ENCODE results near the gene PSORS1C2. TPM values are rescaled to one million over a fixed set of nuclear protein-coding genes. Genes with fewer than 3 reads are reported as not detected.

The PSORS1C2 gene
- total RNA-seq, 1 experiment from 2014 or later, result 0.55 TPM

DNA sequence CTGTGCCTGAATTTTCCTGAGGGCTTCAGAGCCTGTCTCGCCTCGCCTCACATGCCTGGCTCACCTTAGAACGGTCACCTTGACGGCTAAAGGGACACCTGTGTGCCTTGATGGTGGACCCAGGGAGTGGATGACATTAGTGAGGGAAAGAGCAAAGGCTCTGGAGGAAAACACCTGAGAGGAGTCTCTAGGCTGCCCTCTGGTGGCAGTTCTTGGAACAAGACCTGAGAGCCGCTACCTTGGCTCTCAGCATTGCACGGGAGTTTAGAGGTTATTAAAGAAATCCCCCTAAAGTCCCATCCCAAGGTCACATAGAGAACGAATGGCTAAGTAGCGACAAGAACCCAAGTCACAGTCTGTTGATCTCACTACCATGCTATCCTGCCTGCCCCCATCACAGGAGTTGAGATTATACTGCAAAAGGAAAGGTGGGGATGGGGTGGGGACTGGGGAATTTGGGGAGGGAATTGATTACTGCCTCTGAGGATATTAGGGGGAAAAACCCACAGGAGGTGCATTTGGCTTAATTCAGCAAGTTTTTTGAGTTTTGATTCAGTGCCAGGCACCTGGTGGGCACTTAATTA, 10.7 kb downstream of the PSORS1C2 start:
- ChIA-PET POLR2A (no interaction called here), CTCF (interaction anchor here (1.2 to 6.8 kb wide), 11 partner anchors 9 to 239 kb away, joined by 4 to 90 read pairs (median 9); partner anchors contain the start of genes C6orf15 and PSORS1C1)
- ATAC-seq, result peak; percentile 75
- TF ChIP-seq ZNF232 (CRISPR knock-in tag; IDR thresholded peaks at IDR 0.05), result no peak
- TF ChIP-seq, protein P1, sequence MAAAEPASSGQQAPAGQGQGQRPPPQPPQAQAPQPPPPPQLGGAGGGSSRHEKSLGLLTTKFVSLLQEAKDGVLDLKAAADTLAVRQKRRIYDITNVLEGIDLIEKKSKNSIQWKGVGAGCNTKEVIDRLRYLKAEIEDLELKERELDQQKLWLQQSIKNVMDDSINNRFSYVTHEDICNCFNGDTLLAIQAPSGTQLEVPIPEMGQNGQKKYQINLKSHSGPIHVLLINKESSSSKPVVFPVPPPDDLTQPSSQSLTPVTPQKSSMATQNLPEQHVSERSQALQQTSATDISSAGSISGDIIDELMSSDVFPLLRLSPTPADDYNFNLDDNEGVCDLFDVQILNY (CRISPR knock-in tag; IDR thresholded peaks at IDR 0.05), result no peak
- TF ChIP-seq, protein P2, sequence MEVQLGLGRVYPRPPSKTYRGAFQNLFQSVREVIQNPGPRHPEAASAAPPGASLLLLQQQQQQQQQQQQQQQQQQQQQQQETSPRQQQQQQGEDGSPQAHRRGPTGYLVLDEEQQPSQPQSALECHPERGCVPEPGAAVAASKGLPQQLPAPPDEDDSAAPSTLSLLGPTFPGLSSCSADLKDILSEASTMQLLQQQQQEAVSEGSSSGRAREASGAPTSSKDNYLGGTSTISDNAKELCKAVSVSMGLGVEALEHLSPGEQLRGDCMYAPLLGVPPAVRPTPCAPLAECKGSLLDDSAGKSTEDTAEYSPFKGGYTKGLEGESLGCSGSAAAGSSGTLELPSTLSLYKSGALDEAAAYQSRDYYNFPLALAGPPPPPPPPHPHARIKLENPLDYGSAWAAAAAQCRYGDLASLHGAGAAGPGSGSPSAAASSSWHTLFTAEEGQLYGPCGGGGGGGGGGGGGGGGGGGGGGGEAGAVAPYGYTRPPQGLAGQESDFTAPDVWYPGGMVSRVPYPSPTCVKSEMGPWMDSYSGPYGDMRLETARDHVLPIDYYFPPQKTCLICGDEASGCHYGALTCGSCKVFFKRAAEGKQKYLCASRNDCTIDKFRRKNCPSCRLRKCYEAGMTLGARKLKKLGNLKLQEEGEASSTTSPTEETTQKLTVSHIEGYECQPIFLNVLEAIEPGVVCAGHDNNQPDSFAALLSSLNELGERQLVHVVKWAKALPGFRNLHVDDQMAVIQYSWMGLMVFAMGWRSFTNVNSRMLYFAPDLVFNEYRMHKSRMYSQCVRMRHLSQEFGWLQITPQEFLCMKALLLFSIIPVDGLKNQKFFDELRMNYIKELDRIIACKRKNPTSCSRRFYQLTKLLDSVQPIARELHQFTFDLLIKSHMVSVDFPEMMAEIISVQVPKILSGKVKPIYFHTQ (CRISPR knock-in tag; IDR thresholded peaks at IDR 0.05), result no peak
- TF ChIP-seq, protein P3, sequence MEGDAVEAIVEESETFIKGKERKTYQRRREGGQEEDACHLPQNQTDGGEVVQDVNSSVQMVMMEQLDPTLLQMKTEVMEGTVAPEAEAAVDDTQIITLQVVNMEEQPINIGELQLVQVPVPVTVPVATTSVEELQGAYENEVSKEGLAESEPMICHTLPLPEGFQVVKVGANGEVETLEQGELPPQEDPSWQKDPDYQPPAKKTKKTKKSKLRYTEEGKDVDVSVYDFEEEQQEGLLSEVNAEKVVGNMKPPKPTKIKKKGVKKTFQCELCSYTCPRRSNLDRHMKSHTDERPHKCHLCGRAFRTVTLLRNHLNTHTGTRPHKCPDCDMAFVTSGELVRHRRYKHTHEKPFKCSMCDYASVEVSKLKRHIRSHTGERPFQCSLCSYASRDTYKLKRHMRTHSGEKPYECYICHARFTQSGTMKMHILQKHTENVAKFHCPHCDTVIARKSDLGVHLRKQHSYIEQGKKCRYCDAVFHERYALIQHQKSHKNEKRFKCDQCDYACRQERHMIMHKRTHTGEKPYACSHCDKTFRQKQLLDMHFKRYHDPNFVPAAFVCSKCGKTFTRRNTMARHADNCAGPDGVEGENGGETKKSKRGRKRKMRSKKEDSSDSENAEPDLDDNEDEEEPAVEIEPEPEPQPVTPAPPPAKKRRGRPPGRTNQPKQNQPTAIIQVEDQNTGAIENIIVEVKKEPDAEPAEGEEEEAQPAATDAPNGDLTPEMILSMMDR (IDR thresholded peaks at IDR 0.05), result peak; percentile 90
- TF ChIP-seq KAT7 (CRISPR knock-in tag; IDR thresholded peaks at IDR 0.05; ENCODE audit: borderline replicate concordance), result no peak
- H3K27me3 Mint-ChIP-seq (ENCODE audit: low read depth), result peaks cover 10% of the 10 kb centered on the region
- peaks cover 42% of the 10 kb centered on the region for H3K4me1 Mint-ChIP-seq
- no peak overlapping the region for H3K4me3 Mint-ChIP-seq
- peak overlapping the region; percentile 2; the same call in 1 of the 2 replicates for H3K27ac Mint-ChIP-seq
- no peaks in the 10 kb centered on the region for H3K36me3 Mint-ChIP-seq
- peak; percentile 88 for DNase-seq (ENCODE audit: low spot score)
- peaks cover 4% of the 10 kb centered on the region; the same call in 1 of the 2 replicates for H3K9me3 Mint-ChIP-seq

DNA sequence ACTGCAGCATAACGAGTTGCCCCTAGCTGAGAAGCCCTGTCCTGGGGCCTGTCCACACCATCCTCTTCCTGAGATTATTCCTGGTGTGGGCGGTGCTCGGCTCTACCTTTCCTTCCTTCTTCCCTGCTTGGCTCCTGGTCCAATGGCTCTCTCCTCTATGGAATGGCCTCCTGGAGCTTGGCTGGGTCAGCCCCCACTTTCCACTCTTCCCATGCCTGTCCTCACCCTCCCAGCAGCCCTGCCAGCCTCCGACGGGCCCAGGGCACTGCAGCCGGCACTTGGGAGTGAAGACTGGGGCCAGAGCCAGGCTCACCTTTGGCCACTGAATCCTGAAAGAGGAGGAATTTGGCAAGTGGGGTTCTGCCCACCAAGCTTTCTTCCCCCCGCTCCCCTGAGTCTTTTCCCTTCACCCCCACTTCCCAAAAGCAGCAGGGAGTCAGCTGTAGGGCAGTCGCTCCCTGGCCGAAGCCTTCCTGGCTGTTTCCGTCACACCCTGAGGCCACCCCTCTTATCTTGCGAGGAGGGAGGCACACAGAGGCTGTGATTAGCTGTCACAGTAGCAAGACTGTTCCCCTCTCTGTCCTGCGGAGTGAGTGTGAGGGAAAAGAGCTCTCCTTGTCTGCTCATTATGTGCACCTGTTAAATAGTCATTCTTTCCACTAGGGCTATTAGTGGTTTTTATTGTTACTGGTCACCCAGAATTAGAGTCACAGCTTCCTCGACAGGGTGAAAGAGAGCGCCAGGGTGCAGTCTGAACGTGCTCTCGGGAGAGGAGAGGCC, 12.3 kb downstream of the PSORS1C2 start:
- CTCF ChIA-PET, result interaction anchor here (0.5 to 6.8 kb wide), 12 partner anchors 10 to 272 kb away, joined by 3 to 90 read pairs (median 5); partner anchors contain the start of genes C6orf15, PSORS1C1 and TCF19
- Mint-ChIP-seq H3K4me3 (no peak overlapping the region), H3K36me3 (no peaks in the 10 kb centered on the region), H3K27me3 (ENCODE audit: low read depth) (peaks cover 10% of the 10 kb centered on the region), H3K27ac (no peak overlapping the region), H3K9me3 (peaks cover 4% of the 10 kb centered on the region; the same call in 1 of the 2 replicates), H3K4me1 (peaks cover 38% of the 10 kb centered on the region)
- TF ChIP-seq FOXK1 (CRISPR knock-in tag; IDR thresholded peaks at IDR 0.05) (no peak), ZNF219 (CRISPR knock-in tag; IDR thresholded peaks at IDR 0.05; ENCODE audit: borderline replicate concordance) (no peak), TEAD4 (CRISPR knock-in tag; IDR thresholded peaks at IDR 0.05) (no peak), IRF2 (CRISPR knock-in tag; IDR thresholded peaks at IDR 0.05; ENCODE audit: borderline replicate concordance, low read depth) (no peak), JAZF1 (CRISPR knock-in tag; IDR thresholded peaks at IDR 0.05) (no peak), EMX1 (CRISPR knock-in tag; IDR thresholded peaks at IDR 0.05) (no peak), ZNF232 (CRISPR knock-in tag; IDR thresholded peaks at IDR 0.05) (no peak), CBFB (CRISPR knock-in tag; IDR thresholded peaks at IDR 0.05; ENCODE audit: low read depth) (no peak), NFE2L1 (CRISPR knock-in tag; IDR thresholded peaks at IDR 0.05) (no peak), NFYB (CRISPR knock-in tag; conservative IDR thresholded peaks at IDR 0.05; ENCODE audit: low read depth) (no peak), ATF1 (CRISPR knock-in tag; IDR thresholded peaks at IDR 0.05) (no peak), JUN (CRISPR knock-in tag; IDR thresholded peaks at IDR 0.05) (no peak), ZNF423 (CRISPR knock-in tag; IDR thresholded peaks at IDR 0.05) (no peak)
- TF ChIP-seq, protein P4, sequence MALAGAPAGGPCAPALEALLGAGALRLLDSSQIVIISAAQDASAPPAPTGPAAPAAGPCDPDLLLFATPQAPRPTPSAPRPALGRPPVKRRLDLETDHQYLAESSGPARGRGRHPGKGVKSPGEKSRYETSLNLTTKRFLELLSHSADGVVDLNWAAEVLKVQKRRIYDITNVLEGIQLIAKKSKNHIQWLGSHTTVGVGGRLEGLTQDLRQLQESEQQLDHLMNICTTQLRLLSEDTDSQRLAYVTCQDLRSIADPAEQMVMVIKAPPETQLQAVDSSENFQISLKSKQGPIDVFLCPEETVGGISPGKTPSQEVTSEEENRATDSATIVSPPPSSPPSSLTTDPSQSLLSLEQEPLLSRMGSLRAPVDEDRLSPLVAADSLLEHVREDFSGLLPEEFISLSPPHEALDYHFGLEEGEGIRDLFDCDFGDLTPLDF (CRISPR knock-in tag; IDR thresholded peaks at IDR 0.05), result no peak
- TF ChIP-seq, protein P5, sequence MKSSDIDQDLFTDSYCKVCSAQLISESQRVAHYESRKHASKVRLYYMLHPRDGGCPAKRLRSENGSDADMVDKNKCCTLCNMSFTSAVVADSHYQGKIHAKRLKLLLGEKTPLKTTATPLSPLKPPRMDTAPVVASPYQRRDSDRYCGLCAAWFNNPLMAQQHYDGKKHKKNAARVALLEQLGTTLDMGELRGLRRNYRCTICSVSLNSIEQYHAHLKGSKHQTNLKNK (CRISPR knock-in tag; IDR thresholded peaks at IDR 0.05), result no peak
- TF ChIP-seq, protein P6, sequence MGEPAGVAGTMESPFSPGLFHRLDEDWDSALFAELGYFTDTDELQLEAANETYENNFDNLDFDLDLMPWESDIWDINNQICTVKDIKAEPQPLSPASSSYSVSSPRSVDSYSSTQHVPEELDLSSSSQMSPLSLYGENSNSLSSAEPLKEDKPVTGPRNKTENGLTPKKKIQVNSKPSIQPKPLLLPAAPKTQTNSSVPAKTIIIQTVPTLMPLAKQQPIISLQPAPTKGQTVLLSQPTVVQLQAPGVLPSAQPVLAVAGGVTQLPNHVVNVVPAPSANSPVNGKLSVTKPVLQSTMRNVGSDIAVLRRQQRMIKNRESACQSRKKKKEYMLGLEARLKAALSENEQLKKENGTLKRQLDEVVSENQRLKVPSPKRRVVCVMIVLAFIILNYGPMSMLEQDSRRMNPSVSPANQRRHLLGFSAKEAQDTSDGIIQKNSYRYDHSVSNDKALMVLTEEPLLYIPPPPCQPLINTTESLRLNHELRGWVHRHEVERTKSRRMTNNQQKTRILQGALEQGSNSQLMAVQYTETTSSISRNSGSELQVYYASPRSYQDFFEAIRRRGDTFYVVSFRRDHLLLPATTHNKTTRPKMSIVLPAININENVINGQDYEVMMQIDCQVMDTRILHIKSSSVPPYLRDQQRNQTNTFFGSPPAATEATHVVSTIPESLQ (CRISPR knock-in tag; IDR thresholded peaks at IDR 0.05), result no peak
- POLR2A ChIA-PET, result interaction anchor here (0.6 kb wide), 1 partner anchor 33 kb away, joined by 3 read pairs; no protein-coding TSS in a partner anchor
- ATAC-seq (0 out of 2 replicates have a peak, but pooled peaks have one; percentile 12), DNase-seq (ENCODE audit: low spot score) (no peak)

Measured in WTC11 (cell line).